Measurements from ENCODE around the gene POLR2L.

POLR2L gene

DNA sequence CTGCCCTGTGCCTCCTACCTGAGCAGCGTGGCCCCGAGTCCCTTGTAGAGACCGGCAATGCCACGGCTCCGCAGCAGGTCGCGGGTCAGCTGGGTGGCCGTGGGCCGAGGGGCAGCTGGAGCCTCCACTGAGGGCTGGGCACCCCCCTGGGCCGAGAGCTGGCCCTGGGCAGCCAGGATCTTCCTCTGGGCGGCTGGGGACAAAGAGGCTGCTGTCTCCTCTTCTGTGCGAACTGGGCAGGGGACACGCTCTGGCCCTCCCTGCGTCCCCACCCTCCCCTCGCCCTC, 49.9 kb downstream of the POLR2L start:
- DNase-seq: no peak

DNA sequence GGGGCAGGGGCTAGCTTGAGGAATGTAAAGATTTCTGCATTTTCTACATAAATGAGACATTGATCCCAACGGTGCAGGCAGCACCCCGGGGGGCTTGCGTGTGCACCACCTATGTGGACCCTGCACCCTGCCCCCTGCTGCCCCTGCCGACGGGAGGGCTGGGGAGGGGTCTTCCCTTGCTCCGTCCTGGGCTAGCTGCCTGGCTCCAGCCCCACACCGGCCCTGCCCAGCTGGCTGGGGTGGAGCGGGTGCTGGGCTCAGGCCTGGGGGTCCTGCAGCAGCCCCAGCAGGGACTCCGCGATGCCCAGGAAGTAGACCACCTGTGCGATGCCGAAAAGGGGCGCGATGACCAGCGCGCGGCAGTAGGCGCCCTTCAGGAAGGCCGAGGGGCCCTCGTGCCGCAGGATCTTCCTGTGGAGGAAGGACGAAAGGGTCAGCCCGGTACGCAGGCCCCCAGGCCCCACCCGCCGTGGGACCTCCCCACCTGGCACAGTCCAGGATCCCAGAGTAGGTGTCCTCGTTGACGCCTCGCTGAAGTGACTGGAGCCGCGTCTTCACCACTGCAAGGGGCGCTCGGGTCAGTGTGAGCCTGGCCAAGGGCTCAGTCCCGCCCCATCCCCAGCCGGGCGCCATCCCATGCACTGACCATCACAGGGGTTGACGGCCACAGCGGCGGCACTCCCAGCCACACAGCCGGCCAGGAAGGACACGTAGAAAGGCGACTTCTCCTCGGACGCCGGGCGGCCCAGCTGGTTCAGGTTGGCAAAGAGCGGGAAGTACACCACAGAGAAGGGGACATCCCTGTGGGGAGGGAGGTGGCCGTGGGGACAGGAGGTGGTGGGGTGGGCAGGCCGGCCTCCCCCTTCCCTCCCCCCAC, 50.4 kb downstream of the POLR2L start:
- DNase-seq: no peak

DNA sequence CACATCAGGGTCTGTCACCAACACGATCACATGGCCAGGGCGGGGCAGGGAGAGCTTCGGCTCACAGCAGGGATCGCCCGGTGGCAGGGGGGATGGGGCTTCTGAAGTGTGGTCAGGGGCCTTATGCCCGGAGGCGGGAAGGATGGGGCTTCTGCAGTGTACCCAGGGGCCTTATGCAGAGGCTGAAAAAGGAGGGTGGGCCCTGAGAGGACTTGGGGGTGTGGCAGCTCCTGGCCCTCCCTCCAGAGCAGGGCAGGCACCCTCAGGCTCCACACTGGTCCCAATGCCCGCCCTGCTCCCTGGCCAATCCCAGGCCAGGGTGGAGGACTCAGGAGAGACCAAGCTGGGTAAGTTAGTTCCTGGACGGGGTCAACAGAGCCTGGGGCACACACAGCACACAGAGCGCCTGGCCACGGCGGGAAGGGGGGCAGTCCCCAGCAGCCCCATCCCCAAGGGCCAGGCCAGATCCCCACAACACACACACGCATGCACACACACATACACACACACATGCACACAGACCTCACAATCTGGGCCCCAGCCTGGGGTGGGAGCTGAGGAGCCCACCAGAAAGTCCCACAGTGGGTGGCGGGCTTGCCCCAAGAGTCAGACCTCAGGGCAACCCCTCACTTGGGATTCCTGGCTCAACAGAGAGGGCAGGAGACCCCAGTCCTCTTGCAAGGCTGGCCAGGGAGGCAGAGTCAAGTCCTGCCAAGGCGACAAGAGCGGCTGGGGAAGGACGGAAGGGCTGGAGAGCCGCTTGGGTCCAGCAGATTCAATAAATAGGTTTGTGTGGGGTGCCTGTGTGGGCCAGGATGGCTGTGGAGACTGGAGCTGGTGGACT, 51.4 kb downstream of the POLR2L start:
- no peak for DNase-seq

DNA sequence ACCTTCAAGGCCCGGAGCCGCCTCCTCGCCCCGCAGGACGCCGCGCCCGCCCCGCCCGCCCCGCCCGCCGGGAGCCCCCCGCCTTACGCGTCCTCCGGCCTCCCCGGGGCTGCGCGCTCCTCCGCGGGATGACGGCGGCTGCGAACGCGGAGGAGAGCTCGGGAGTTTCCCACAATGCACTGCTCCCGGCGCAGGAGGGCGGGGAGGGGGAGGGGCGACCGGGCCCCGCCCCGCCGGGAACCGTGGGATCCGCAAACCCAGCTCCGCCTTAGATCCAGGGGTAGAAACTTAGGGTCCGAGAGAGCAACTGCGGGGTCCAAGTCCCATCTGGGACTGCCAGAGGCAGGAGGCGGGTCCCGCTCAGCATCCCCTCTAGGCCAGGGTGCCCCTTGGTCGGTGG, 52.4 kb downstream of the POLR2L start, which contains the start of gene CEND1:
CEND1 (minus strand) TSS at position 148 of the 400 bp plus-strand sequence. CDS start 1,514 bp downstream, outside the sequence.
- DNase-seq: no peak

Measured in AML-193 (cell line).